ENCODE measurements around the gene EPB41L4B.

DNA sequence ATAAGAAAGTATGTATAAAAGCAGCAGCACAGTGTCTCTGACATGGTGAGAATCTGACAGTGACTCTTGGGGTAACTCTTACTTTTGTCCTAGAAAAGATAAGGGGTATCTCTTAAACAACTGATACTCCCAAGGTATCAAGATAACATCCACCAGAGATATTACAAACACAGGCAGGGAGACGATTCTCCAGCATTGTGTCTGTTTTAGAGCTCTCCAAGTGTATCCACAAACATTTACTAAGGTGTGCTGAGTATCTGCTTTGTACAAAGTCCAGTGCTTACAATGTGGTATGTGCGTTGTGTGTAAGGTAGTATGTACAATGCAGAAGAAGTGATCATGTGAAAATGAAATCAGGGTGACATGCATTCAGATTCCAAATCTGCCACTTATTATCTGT, 196.7 kb downstream of the EPB41L4B start:
- TF ChIP-seq EZH2 (IDR thresholded peaks at IDR 0.05; ENCODE audit: borderline replicate concordance, low read length) = no peak
- TF ChIP-seq, protein P1, sequence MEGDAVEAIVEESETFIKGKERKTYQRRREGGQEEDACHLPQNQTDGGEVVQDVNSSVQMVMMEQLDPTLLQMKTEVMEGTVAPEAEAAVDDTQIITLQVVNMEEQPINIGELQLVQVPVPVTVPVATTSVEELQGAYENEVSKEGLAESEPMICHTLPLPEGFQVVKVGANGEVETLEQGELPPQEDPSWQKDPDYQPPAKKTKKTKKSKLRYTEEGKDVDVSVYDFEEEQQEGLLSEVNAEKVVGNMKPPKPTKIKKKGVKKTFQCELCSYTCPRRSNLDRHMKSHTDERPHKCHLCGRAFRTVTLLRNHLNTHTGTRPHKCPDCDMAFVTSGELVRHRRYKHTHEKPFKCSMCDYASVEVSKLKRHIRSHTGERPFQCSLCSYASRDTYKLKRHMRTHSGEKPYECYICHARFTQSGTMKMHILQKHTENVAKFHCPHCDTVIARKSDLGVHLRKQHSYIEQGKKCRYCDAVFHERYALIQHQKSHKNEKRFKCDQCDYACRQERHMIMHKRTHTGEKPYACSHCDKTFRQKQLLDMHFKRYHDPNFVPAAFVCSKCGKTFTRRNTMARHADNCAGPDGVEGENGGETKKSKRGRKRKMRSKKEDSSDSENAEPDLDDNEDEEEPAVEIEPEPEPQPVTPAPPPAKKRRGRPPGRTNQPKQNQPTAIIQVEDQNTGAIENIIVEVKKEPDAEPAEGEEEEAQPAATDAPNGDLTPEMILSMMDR (conservative IDR thresholded peaks at IDR 0.05 in 1 of 2, IDR thresholded peaks at IDR 0.05 in 1 of 2; ENCODE audit: extremely low read depth in 1 of 2, insufficient read depth in 1 of 2, low read depth in 1 of 2, low read length in 2 of 2) = no peak
